ENCODE results near the gene RPL13. TPM values are rescaled to one million over a fixed set of nuclear protein-coding genes. Genes with fewer than 3 reads are reported as not detected.

Gene RPL13
- total RNA-seq, 1 donor from 2014 or later, result 17,833 TPM

DNA sequence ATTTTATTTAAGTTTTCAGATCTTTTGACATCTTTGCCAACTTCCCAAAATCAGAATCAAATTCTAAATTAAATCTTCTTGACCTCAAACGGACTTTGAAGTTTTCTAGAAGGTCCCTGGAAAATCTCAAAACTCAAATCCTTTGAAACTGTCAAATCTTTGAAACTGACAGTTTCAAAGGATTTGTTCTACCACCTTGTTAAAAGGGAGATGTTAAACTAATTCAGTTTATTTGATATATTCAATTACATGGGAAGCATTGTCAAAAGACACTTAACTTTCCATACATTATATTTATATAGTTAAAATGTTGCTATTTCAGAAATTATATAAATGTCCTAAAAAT lies 49.6 kb downstream of the RPL13 start:
- no peak for DNase-seq (ENCODE audit: low read depth)
- no peak overlapping the region for H3K4me3 ChIP-seq (ENCODE audit: low read depth, low read length)
- H3K36me3 ChIP-seq (ENCODE audit: control insufficient read depth, insufficient read depth, low read length), result no peaks in the 10 kb centered on the region
- TF ChIP-seq, protein P1, sequence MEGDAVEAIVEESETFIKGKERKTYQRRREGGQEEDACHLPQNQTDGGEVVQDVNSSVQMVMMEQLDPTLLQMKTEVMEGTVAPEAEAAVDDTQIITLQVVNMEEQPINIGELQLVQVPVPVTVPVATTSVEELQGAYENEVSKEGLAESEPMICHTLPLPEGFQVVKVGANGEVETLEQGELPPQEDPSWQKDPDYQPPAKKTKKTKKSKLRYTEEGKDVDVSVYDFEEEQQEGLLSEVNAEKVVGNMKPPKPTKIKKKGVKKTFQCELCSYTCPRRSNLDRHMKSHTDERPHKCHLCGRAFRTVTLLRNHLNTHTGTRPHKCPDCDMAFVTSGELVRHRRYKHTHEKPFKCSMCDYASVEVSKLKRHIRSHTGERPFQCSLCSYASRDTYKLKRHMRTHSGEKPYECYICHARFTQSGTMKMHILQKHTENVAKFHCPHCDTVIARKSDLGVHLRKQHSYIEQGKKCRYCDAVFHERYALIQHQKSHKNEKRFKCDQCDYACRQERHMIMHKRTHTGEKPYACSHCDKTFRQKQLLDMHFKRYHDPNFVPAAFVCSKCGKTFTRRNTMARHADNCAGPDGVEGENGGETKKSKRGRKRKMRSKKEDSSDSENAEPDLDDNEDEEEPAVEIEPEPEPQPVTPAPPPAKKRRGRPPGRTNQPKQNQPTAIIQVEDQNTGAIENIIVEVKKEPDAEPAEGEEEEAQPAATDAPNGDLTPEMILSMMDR (IDR thresholded peaks at IDR 0.05; ENCODE audit: insufficient read depth, low read length, poor library complexity, severe bottlenecking), result no peak
- H3K27me3 ChIP-seq (ENCODE audit: control insufficient read depth, insufficient read depth, low read length), result peaks cover 1% of the 10 kb centered on the region

DNA sequence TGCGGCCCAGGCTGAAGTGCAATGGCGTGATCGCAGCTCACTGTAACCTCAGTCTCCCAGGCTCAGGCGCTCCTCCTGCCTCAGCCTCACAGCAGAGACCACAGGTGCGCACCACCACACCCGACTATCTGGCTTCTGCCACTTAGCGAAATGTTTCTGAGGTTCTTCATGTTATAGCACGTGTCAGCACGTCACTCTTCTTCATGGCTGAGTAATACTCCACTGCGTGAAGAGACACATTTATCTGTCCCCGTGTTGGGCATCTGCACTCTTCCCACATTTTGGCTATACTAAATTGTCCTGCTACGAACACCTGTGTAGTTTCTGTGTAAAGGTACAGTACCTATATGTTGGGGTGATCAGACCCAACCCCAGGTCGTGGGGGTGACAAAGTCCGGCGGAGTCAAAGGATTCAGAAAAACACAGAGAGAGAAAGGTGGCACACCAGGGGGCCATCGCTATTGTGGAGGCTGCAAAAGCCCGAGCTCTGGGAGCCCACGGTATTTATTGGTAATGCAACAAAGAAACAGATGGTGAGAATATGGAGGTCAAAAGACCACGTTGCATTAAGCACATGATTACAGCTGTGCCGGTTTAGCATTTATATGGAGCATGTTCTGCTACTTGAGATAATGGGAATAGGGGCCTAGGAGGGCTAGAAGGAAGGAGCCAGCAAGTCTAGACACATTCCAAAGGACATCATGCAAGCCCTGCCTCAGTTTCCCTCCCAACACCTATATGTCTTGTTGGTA lies 52.1 kb downstream of the RPL13 start:
- TF ChIP-seq, protein P1 (IDR thresholded peaks at IDR 0.05; ENCODE audit: insufficient read depth, low read length, poor library complexity, severe bottlenecking), result no peak
- no peaks in the 10 kb centered on the region for H3K36me3 ChIP-seq (ENCODE audit: control insufficient read depth, insufficient read depth, low read length)
- no peak overlapping the region for H3K4me3 ChIP-seq (ENCODE audit: low read depth, low read length)
- H3K27me3 ChIP-seq (ENCODE audit: control insufficient read depth, insufficient read depth, low read length), result peaks cover 12% of the 10 kb centered on the region
- DNase-seq (ENCODE audit: low read depth), result no peak

DNA sequence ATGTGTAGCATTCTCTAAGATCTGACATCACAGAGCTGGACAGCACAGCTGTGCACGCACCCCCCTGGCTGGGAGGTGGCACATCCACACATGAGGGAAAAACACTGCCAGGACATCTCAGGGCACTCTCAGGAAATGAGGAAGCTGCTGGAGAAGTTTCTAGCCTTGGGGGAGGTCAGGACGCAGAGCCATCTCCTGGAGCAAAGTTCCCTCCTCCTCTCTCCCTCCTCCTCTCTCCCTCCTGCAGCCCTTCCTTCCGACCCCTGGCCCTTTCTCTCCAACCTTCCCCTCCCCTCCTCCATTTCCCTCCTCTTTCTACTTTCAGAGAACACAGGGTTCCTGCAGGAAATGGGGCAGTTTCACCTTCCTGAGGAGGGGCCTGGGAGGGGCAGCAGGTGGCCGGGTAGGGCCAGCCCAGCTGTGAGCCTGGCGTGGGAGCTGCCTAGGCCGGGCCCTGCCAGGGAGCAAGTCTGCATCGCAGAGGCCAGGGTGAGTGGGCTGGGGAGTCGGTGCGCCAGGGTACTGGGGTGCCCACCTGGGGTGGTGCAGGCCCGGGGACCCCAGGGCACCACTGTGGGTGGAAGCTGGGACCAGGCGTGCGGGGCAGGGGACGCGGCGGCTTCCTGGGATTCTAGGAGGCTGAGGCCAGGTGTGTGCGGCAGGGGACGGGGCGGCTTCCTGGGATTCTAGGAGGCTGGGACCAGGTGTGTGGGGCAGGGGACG lies 52.9 kb downstream of the RPL13 start, which contains the start of gene DPEP1:
TSS of gene DPEP1 (plus strand) at position 412 of the 723 bp plus-strand sequence. CDS start 16,769 bp downstream, outside the sequence.
- TF ChIP-seq, protein P1 (IDR thresholded peaks at IDR 0.05; ENCODE audit: insufficient read depth, low read length, poor library complexity, severe bottlenecking), result no peak
- Histone ChIP-seq H3K36me3 (ENCODE audit: control insufficient read depth, insufficient read depth, low read length) (no peaks in the 10 kb centered on the region), H3K4me3 (ENCODE audit: low read depth, low read length) (no peak within 1 kb of the TSS), H3K27me3 (ENCODE audit: control insufficient read depth, insufficient read depth, low read length) (peaks cover 12% of the 10 kb centered on the region)
- DNase-seq (ENCODE audit: low read depth), result no peak

DNA sequence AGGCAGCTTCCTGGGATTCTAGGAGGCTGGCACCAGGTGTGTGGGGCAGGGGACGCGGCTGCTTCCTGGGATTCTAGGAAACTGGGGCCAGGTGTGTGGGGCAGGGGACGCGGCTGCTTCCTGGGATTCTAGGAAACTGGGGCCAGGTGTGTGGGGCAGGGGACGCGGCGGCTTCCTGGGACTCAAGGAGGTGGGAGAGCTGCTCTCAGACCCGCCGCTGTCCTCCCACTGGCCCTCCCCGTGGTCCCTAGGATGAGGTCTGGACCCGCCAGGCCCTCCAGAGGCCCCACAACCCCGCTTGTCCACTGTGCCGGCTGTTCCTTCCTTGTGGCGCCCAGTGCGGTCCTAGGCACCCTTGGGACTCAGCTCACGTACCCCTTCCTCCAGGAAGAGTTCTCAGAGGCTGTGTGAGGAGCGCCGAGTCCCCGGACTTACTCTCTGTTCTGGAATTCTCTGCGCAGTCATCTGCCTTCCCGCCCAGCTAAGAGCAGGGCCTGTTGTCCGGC lies 53.5 kb downstream of the RPL13 start:
- TF ChIP-seq, protein P1 (IDR thresholded peaks at IDR 0.05; ENCODE audit: insufficient read depth, low read length, poor library complexity, severe bottlenecking), result no peak
- Histone ChIP-seq H3K4me3 (ENCODE audit: low read depth, low read length) (no peak overlapping the region), H3K36me3 (ENCODE audit: control insufficient read depth, insufficient read depth, low read length) (no peaks in the 10 kb centered on the region), H3K27me3 (ENCODE audit: control insufficient read depth, insufficient read depth, low read length) (peaks cover 12% of the 10 kb centered on the region)
- no peak for DNase-seq (ENCODE audit: low read depth)

Other genes with a start within 250 kb of the RPL13 start
- 133 and 171 TPM in 2 replicates for gene ANKRD11, start 70.1 kb upstream of the RPL13 start, total RNA-seq
- 126 and 144 TPM in 2 replicates for gene SPG7, start 52.3 kb upstream of the RPL13 start, total RNA-seq
- 11.5 and 11.6 TPM in 2 replicates for gene CPNE7, start 15.1 kb downstream of the RPL13 start, total RNA-seq
- gene DPEP1, start 53.0 kb downstream of the RPL13 start, total RNA-seq, result 1.2 and 3.1 TPM in 2 replicates
- gene CHMP1A, start 97.0 kb downstream of the RPL13 start, total RNA-seq, result 96.8 and 126 TPM in 2 replicates
- 6.6 and 10.0 TPM in 2 replicates for gene SPATA33, start 97.2 kb downstream of the RPL13 start, total RNA-seq
- 50.5 and 61.5 TPM in 2 replicates for gene CDK10, start 126.0 kb downstream of the RPL13 start, total RNA-seq
- 24.0 and 28.8 TPM in 2 replicates for gene SPATA2L, start 141.0 kb downstream of the RPL13 start, total RNA-seq
- 5.1 and 9.3 TPM in 2 replicates for gene VPS9D1, start 160.2 kb downstream of the RPL13 start, total RNA-seq
- 21.7 and 29.4 TPM in 2 replicates for gene ZNF276, start 160.9 kb downstream of the RPL13 start, total RNA-seq